ENCODE measurements around the gene CRYZL1.

GRCh38 chr21:33641352-33642026 lies at the start of gene CRYZL1:
- TF ChIP-seq POLR2A (IDR thresholded peaks at IDR 0.05): peak; percentile 20 to 93
- TF ChIP-seq CTCF (IDR thresholded peaks at IDR 0.05): peak in 1 of 6 experiments; percentile 10
